A673 (cell line): ENCODE results near the gene SEC22C. TPM values are rescaled to one million over a fixed set of nuclear protein-coding genes. Genes with fewer than 3 reads are reported as not detected.
"Not testable (repeated sequence)": the region's sequence is repeated elsewhere in the genome, so short reads cannot be mapped to it uniquely, and the experiment has no call there.

Source experiments
- BruUV-seq: library from RNA; stranded (reverse); fragments of 400-500 nt; replicated peaks from 2 replicates; lab custom pipeline; 2021; lab: Mats Ljungman, UMichigan
- CTCF ChIA-PET: fragments of 300-600 bp; sonication (Branson Sonifier 250); formaldehyde crosslinking; loops from one replicate; lab custom pipeline; 2022; ENCODE audit warnings: antibody characterized with exemption; lab: Charles Lee
- POLR2A ChIA-PET: fragments of 300-600 bp; sonication (Branson Sonifier 250); formaldehyde crosslinking; loops from one replicate; lab custom pipeline; 2022; ENCODE audit warnings: antibody characterized with exemption; ENCODE audit not compliant: low non-redundant PET; lab: Charles Lee
- DNase-seq: peaks from one replicate; pipeline ENCODE4 v3.0.0-alpha.2; 2015; ENCODE audit warnings: low spot score
- H3K27ac ChIP-seq: fragments of 200-600 bp; sonication (generic); 2 replicates; pipeline ENCODE4 v1.5.1; 2016; ENCODE audit warnings: mixed run types, low read depth, mild to moderate bottlenecking, mixed read lengths, antibody characterized with exemption, low read length; ENCODE audit not compliant: poor library complexity, severe bottlenecking
- H3K27me3 ChIP-seq: fragments of 200-600 bp; sonication (generic); replicated peaks from 2 replicates; pipeline ENCODE4 v1.6.1; 2017; ENCODE audit warnings: mixed run types, low read depth, mild to moderate bottlenecking, mixed read lengths, antibody characterized with exemption, low read length; ENCODE audit not compliant: insufficient read depth, poor library complexity
- H3K36me3 ChIP-seq: fragments of 200-600 bp; sonication (generic); 2 replicates; pipeline ENCODE4 v1.6.1; 2016; ENCODE audit warnings: mixed run types, mild to moderate bottlenecking, mixed read lengths, antibody characterized with exemption, low read length; ENCODE audit not compliant: insufficient read depth, poor library complexity, severe bottlenecking
- H3K4me1 ChIP-seq: fragments of 200-600 bp; sonication (generic); 2 replicates; pipeline ENCODE4 v1.6.1; 2017; ENCODE audit warnings: mixed run types, mild to moderate bottlenecking, mixed read lengths, antibody characterized with exemption, low read length; ENCODE audit not compliant: insufficient read depth, poor library complexity, severe bottlenecking
- H3K4me3 ChIP-seq: fragments of 200-600 bp; sonication (generic); 2 replicates; pipeline ENCODE4 v1.5.1; 2016; ENCODE audit warnings: low read depth, mixed run types, mild to moderate bottlenecking, mixed read lengths, low read length; ENCODE audit not compliant: poor library complexity, severe bottlenecking
- H3K9me3 ChIP-seq: fragments of 200-600 bp; sonication (generic); 2 replicates; pipeline ENCODE4 v1.6.1; 2016; ENCODE audit warnings: mixed run types, low read depth, mild to moderate bottlenecking, mixed read lengths, antibody characterized with exemption, low read length; ENCODE audit not compliant: poor library complexity, severe bottlenecking
- EZH2 ChIP-seq: fragments of 200-600 bp; sonication (generic); IDR thresholded peaks from 2 replicates; pipeline ENCODE4 v1.6.1; 2017; ENCODE audit warnings: borderline replicate concordance, low read depth, mild to moderate bottlenecking, mixed read lengths, antibody characterized with exemption, low read length; ENCODE audit not compliant: poor library complexity, severe bottlenecking
- intact Hi-C: fragments of 100-400 bp; cut with micrococcal nuclease; formaldehyde crosslinking; loops from one replicate; pipeline ENCODE4 v1.10.0; 2022; ENCODE audit not compliant: unreplicated experiment
- total RNA-seq: library from RNA; stranded (reverse); gene quantifications from 2 replicates; pipeline ENCODE4 v1.2.3, GENCODE V29; 2021
- TF ChIP-seq, protein P1 (sequence below): fragments of 300-800, 200-600 bp; sonication (generic); conservative IDR thresholded peaks from 2 replicates; pipeline ENCODE4 v1.5.1; 2017; ENCODE audit warnings: low read depth, mild to moderate bottlenecking, antibody characterized with exemption, low read length, moderate library complexity, mixed read lengths

Gene SEC22C
- total RNA-seq, 1 experiment from 2014 or later, result 28.9 TPM

DNA sequence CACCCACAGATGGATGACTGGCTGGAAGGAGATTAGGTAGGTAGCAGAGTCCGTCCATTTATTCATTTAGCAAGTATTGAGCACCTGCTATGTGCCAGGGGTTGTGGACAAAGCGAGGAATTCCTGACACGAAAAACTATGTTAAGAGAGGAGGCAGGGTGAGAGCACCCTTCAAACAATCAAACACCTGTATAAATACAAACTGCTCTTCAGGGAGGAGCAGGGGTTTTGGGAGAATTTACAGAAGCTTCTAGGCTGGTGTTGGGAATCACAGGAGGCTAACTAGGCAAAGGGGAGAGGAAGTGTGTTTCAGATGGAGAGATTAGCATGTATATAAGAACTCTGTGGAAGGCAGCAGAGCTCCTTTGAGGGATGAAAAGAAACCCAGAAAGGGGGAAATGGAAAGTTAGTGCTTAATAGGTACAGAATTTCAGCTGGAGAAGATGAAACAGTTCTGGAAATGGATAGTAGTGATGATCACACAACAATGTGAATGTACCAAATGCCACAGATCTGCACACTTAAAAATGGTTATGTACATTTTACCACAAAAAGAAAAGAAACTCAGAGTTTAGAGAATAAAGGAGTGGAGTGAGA lies 805 bp upstream of the SEC22C start:
- TF ChIP-seq EZH2, result no peak
- TF ChIP-seq, protein P1, sequence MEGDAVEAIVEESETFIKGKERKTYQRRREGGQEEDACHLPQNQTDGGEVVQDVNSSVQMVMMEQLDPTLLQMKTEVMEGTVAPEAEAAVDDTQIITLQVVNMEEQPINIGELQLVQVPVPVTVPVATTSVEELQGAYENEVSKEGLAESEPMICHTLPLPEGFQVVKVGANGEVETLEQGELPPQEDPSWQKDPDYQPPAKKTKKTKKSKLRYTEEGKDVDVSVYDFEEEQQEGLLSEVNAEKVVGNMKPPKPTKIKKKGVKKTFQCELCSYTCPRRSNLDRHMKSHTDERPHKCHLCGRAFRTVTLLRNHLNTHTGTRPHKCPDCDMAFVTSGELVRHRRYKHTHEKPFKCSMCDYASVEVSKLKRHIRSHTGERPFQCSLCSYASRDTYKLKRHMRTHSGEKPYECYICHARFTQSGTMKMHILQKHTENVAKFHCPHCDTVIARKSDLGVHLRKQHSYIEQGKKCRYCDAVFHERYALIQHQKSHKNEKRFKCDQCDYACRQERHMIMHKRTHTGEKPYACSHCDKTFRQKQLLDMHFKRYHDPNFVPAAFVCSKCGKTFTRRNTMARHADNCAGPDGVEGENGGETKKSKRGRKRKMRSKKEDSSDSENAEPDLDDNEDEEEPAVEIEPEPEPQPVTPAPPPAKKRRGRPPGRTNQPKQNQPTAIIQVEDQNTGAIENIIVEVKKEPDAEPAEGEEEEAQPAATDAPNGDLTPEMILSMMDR, result no peak
- intact Hi-C loops, result no loop called here
- DNase-seq, result no peak
- peak overlapping the region; percentile 76 for H3K4me3 ChIP-seq
- no peaks in the 10 kb centered on the region for H3K9me3 ChIP-seq
- peak overlapping the region; percentile 70 for H3K27ac ChIP-seq
- BruUV-seq, result TSS peak; percentile 75
- H3K27me3 ChIP-seq, result no peaks in the 10 kb centered on the region
- peaks cover 5% of the 10 kb centered on the region for H3K4me1 ChIP-seq
- POLR2A ChIA-PET, result no interaction called here
- CTCF ChIA-PET, result no interaction called here
- H3K36me3 ChIP-seq, result no peaks in the 10 kb centered on the region

DNA sequence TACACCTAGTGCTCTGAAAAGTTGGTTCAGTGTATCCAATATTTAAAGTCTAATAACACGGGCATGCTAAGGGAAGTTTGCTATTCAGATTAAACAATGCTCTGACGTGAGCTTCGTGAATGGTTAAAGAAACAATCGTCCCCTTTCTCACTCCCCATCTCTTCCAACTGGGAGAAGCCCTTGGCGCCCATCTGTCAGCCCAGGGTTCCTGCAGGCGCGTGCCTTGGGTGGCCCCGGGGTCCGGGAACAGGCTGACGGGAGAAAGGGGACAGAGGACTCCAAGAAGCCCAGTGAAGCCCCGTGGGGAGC lies 413 bp downstream of the SEC22C start:
- no peak for DNase-seq
- no TSS peak for BruUV-seq
- peak overlapping the region; percentile 70 for H3K27ac ChIP-seq
- H3K9me3 ChIP-seq, result no peaks in the 10 kb centered on the region
- TF ChIP-seq, protein P1, result no peak
- no peak for TF ChIP-seq EZH2
- peak overlapping the region; percentile 76 for H3K4me3 ChIP-seq
- intact Hi-C loops, result no loop called here
- ChIA-PET CTCF (no interaction called here), POLR2A (no interaction called here)
- H3K27me3 ChIP-seq, result no peaks in the 10 kb centered on the region
- H3K4me1 ChIP-seq, result peaks cover 5% of the 10 kb centered on the region
- H3K36me3 ChIP-seq, result no peaks in the 10 kb centered on the region

DNA sequence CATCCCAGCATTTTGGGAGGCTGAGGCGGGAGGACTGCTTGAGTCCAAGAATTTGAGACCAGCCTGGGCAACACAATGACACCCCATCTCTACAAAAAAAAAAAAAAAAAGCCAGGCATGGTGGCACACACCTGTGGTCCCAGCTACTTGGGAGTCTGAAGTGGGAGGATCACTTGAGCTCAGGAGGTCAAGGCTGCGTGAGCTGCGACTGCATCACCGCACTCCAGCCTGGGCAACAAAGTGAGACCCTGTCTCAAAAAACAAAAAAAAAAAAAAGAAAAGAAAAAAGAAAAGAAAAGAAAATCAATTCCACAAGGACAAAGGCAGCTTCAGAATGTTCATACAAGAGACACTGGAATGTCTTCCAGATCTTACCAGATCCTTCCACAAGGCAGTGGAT lies 2.4 kb downstream of the SEC22C start:
- DNase-seq, H3K27me3 ChIP-seq, H3K9me3 ChIP-seq, H3K4me3 ChIP-seq, POLR2A ChIA-PET, H3K27ac ChIP-seq, H3K4me1 ChIP-seq, CTCF ChIA-PET, H3K36me3 ChIP-seq, BruUV-seq: not testable (repeated sequence)
- intact Hi-C loops, result loop anchor here (10.0 kb wide), 1 partner anchor 165 kb away; no protein-coding TSS in a partner anchor

DNA sequence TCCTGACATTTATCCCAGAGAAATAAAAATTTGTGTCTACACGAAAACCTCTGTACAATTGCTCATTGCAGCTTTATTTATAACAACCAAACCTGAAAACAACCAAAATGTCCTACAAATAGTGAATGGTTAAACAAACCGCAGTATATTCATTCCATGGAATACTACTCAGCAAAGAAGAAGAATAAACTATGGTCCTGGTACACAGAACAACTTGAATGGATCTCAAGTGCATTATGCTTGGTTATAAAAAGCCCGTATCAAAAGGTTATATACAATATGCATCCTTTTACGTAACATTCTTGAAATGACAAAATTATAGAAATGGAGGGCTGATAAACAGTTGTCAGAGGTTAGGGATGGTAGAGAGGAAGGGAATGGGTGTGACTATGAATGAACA lies 3.7 kb downstream of the SEC22C start:
- H3K36me3 ChIP-seq, result peaks cover 8% of the 10 kb centered on the region
- CTCF ChIA-PET, result no interaction called here
- no peaks in the 10 kb centered on the region for H3K27me3 ChIP-seq
- TF ChIP-seq, protein P1, result no peak
- no peak for TF ChIP-seq EZH2
- H3K4me1 ChIP-seq, result peaks cover 5% of the 10 kb centered on the region
- peaks cover 5% of the 10 kb centered on the region for H3K9me3 ChIP-seq
- intact Hi-C loops, result loop anchor here (10.0 kb wide), 1 partner anchor 167 kb away; no protein-coding TSS in a partner anchor
- POLR2A ChIA-PET, result no interaction called here
- H3K27ac ChIP-seq, result no peak overlapping the region
- no peak overlapping the region for H3K4me3 ChIP-seq
- no TSS peak for BruUV-seq
- no peak for DNase-seq
